Mesothelial cell of epicardium (in vitro differentiated cells): ENCODE measurements around the gene ERMN. TPM values are rescaled to one million over a fixed set of nuclear protein-coding genes. Genes with fewer than 3 reads are reported as not detected.
A peak's percentile ranks its signal among the peaks of the same experiment; 100 is the strongest.
"Not testable (repeated sequence)": the region's sequence is repeated elsewhere in the genome, so short reads cannot be mapped to it uniquely, and the experiment has no call there.

ENCODE experiments used
- DNase-seq, 2 experiments: peaks; one replicate each; pipeline ENCODE4 v3.0.0; 2021; ENCODE audit warnings: low spot score in 2 of 2; ENCODE audit not compliant: unreplicated experiment in 2 of 2
- H3K27ac Mint-ChIP-seq: 2 replicates; pipeline ENCODE4 v1.8.0; 2021; ENCODE audit warnings: mixed read lengths
- H3K27me3 Mint-ChIP-seq: 2 replicates; pipeline ENCODE4 v1.8.0; 2021; ENCODE audit warnings: low read depth, mixed read lengths
- H3K36me3 Mint-ChIP-seq: 2 replicates; pipeline ENCODE4 v1.8.0; 2021; ENCODE audit warnings: mixed read lengths
- H3K4me1 Mint-ChIP-seq: 2 replicates; pipeline ENCODE4 v1.8.0; 2021; ENCODE audit warnings: mixed read lengths
- H3K4me3 Mint-ChIP-seq: 2 replicates; pipeline ENCODE4 v1.8.0; 2021; ENCODE audit warnings: mild to moderate bottlenecking, moderate library complexity, mixed read lengths
- H3K9me3 Mint-ChIP-seq: 2 replicates; pipeline ENCODE4 v1.8.0; 2021; ENCODE audit warnings: mixed read lengths
- total RNA-seq: library from RNA; stranded (reverse); gene quantifications from 3 replicates; pipeline ENCODE4 v1.2.1, GENCODE V29; 2021
- TF ChIP-seq, protein P1 (sequence below): fragments of 200-600 bp; sonication (generic); IDR thresholded peaks from one replicate; pipeline ENCODE4 v1.5.0; 2021; ENCODE audit warnings: antibody characterized with exemption; ENCODE audit not compliant: unreplicated experiment

The ERMN gene
- total RNA-seq, 1 donor from 2014 or later, result not detected

DNA sequence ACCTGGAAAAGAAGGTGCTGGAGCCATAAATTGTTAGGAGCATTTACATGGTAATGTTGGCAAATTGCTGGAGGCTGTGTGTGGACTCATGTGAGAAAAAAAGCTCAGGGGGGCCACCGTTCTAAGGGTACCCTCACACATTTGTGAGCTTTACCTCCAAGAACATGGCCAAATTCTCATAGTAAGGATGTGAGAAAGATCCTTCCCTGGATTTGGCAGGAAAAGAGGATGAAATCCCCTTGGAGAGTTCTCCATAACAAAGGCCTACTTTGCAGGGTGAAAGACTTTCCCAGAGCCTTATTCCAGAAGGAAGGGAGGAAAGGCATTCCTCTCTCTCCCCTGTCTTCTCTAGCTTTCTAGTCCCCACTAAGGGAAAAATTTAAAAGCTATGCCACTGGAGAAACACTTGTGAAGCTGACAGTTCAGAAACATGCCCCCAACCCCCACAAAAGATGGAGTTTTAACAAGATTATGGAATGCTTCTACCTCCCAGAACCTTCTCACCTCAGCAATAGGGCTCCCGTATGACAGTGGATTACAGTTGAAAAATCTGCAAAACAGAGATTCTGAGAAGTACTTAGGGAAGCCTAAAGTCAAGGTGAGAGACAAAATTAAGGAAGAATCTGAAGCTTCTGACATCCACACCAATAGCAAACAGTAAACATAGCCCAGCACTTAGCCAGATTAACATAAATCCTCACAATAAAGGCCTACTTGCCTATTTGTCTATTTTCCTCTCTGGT is 20.2 kb upstream of the ERMN start:
- Mint-ChIP-seq H3K9me3 (peaks cover 45% of the 10 kb centered on the region), H3K27me3 (peaks cover 3% of the 10 kb centered on the region), H3K36me3 (no peaks in the 10 kb centered on the region), H3K27ac (no peak overlapping the region), H3K4me3 (no peak overlapping the region), H3K4me1 (no peaks in the 10 kb centered on the region)
- TF ChIP-seq, protein P1, sequence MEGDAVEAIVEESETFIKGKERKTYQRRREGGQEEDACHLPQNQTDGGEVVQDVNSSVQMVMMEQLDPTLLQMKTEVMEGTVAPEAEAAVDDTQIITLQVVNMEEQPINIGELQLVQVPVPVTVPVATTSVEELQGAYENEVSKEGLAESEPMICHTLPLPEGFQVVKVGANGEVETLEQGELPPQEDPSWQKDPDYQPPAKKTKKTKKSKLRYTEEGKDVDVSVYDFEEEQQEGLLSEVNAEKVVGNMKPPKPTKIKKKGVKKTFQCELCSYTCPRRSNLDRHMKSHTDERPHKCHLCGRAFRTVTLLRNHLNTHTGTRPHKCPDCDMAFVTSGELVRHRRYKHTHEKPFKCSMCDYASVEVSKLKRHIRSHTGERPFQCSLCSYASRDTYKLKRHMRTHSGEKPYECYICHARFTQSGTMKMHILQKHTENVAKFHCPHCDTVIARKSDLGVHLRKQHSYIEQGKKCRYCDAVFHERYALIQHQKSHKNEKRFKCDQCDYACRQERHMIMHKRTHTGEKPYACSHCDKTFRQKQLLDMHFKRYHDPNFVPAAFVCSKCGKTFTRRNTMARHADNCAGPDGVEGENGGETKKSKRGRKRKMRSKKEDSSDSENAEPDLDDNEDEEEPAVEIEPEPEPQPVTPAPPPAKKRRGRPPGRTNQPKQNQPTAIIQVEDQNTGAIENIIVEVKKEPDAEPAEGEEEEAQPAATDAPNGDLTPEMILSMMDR, result no peak
- DNase-seq, result no peak

DNA sequence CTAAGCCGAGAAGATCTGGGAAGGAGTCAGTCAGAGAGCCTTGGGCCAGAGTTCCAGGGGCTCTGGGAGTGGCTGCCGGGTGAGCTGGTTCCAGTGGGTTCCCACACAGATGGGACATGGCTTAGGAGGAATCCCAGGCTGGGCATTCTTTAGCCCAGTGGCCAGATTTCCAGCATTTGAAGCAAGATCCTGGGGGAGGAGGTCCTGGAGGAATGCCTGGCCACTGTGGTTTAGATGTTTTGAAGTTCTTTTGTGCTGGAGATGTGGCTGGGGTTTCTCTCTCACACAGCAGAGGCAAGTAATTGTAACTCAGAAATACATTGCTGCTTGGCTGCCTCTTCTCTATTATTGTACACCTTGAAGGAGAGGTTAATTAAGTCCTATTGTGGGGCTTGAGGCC is 15.8 kb upstream of the ERMN start:
- H3K36me3 Mint-ChIP-seq, DNase-seq: not testable (repeated sequence)

DNA sequence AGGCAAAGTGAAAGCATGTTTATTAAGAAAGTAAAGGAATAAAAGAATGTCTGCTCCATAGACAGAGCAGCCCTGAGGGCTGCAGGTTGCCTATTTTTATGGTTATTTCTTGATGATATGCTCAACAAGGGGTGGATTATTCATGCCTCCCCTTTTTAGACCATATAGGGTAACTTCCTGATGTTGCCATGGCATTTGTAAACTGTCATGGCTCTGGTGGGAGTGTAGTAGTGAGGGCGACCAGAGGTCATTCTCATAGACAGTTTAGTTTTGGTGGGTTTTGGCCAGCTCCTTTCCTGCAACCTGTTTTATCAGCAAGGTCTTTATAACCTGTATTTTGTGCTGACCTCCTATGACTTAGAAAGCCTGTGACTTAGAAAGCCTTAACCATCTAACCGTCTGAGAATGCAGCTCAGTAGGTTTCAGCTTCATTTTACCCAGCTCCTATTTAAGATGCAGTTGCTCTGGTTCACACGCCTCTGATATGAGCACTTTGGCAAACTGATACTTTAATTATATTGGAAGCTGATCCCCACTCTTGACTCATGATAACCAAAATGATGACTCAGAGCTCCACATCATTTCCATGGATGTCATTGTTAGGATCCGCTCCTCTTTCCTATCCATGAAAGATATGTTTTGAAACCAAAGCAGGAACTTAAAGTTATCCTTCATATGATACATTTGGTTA is 14.5 kb upstream of the ERMN start:
- no peaks in the 10 kb centered on the region for H3K4me1 Mint-ChIP-seq
- H3K4me3 Mint-ChIP-seq, result no peak overlapping the region
- peaks cover 9% of the 10 kb centered on the region for H3K27me3 Mint-ChIP-seq
- no peak overlapping the region for H3K27ac Mint-ChIP-seq
- H3K36me3 Mint-ChIP-seq, result no peaks in the 10 kb centered on the region
- no peak for DNase-seq
- TF ChIP-seq, protein P1, result no peak
- peaks cover 42% of the 10 kb centered on the region for H3K9me3 Mint-ChIP-seq

More for the DNA sequence above, 15.8 kb upstream of the ERMN start:
- H3K9me3 Mint-ChIP-seq, result peaks cover 46% of the 10 kb centered on the region
- H3K4me1 Mint-ChIP-seq, H3K4me3 Mint-ChIP-seq, H3K27me3 Mint-ChIP-seq, H3K27ac Mint-ChIP-seq: not testable (repeated sequence)

DNA sequence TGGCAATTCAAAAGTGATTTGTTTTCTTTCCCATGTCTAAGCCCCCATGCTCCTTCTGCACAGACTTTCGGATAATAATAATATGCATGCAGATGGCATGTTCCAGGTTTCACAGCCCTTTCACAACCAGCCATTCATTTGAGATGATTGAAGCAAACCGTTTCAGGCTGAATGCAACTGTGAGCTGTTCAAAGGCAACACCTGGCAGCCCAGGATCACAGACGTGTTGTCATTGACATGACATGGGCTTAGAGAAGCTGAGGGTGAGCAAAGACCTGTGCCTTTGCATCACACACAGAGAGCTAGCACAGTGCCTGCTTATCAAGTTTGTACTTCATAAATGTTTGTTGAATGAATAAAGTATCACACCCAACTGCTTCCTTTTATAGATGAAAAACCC is 12.4 kb upstream of the ERMN start:
- Mint-ChIP-seq H3K27ac (no peak overlapping the region), H3K27me3 (peaks cover 20% of the 10 kb centered on the region), H3K4me3 (no peak overlapping the region), H3K36me3 (no peaks in the 10 kb centered on the region), H3K4me1 (no peaks in the 10 kb centered on the region), H3K9me3 (peaks cover 22% of the 10 kb centered on the region)
- no peak for DNase-seq
- TF ChIP-seq, protein P1, result no peak

DNA sequence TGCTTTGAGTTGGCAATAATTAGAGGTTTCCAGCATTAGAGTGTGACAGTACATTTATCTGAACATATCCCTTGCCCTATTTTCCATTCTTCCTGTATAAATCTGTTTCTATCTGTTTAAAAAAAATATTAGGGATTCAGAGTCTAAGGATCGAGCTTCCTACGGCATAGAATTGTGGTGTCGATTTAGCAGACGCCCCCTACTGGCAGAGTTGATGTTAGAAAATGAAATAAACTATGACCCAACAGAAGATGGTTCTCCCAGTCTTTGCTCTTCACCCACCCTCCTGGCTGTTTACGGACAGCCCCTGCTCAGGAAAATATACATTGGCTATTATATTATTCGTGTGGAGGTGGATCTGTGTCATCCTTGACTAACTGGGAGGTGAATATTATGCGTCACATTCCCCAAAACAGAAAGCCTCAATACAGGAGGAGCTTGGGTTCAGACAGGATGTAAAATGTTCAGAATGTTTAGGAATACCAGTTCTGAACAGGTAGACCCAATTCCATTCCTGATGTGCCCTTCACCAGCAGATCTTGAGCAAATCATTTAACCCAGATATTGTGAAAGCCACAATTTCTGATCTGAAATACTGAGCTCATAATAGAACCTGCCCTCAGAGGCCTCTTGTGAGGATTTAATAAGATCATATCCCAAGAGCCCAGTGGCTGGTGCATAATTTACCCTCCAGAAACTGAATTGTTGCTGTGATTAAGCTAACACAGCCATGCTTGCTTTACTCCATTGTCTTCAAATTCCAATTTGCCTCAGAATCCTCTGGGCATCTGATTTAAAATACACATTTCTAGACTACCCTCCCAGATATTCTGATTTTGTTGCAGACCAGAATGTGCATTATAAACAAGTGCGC is 10.8 kb upstream of the ERMN start:
- Mint-ChIP-seq H3K27ac (no peak overlapping the region), H3K9me3 (peaks cover 6% of the 10 kb centered on the region), H3K27me3 (peaks cover 23% of the 10 kb centered on the region), H3K4me3 (no peak overlapping the region), H3K36me3 (no peaks in the 10 kb centered on the region), H3K4me1 (no peaks in the 10 kb centered on the region)
- DNase-seq, result no peak
- TF ChIP-seq, protein P1, result peak; percentile 83
